ENCODE results near the gene EDARADD. TPM values are rescaled to one million over a fixed set of nuclear protein-coding genes. Genes with fewer than 3 reads are reported as not detected.
A peak's percentile ranks its signal among the peaks of the same experiment; 100 is the strongest.

EDARADD gene
- total and polyA plus RNA-seq, 2 of the 8 experiments (the other 6 are each of a cell fraction or from before 2014, with no cell fraction given): 3.4 to 6.1 TPM

GRCh38 chr1:236524142-236524894, 130.2 kb downstream of the EDARADD start:
- Histone ChIP-seq H4K91ac (replicated peaks; ENCODE audit: insufficient read length, low read length) (peak overlapping the region; percentile 44), H3K4me3 (ENCODE audit: extremely low read depth in 1 of 4, insufficient read depth in 2 of 4, low read depth in 3 of 4, low read length in 4 of 4) (peak overlapping the region; percentile 67 to 83 (median 76)), H3K27ac (ENCODE audit: low read depth, low read length) (no peak overlapping the region), H2BK120ac (replicated peaks; ENCODE audit: low read depth, low read length) (no peak overlapping the region), H2BK15ac (ENCODE audit: low read length) (peak overlapping the region; percentile 0; the same call in 1 of the 2 replicates), H3K23me2 (ENCODE audit: low read depth, low read length) (peaks cover 12% of the 10 kb centered on the region), H3K18ac (ENCODE audit: extremely low read depth, low read length) (peak overlapping the region; percentile 83), H3K4me1 (replicated peaks in 1 of 4; ENCODE audit: control insufficient read depth in 3 of 4, insufficient read depth in 4 of 4, low read length in 3 of 4) (no peaks in the 10 kb centered on the region; a peak in 3 of 7 replicates), H3K9me3 (ENCODE audit: insufficient read depth in 2 of 2, low read depth in 1 of 2, low read length in 1 of 2) (no peaks in the 10 kb centered on the region), H3K4ac (replicated peaks; ENCODE audit: insufficient read length, low read depth, low read length) (peak overlapping the region; percentile 23), H2BK5ac (ENCODE audit: low read depth, low read length) (no peak overlapping the region), H4K8ac (ENCODE audit: extremely low read depth, insufficient read depth, low read length) (peak overlapping the region; percentile 87; the same call in 1 of the 2 replicates), H2BK20ac (ENCODE audit: low read length) (peak overlapping the region; percentile 55; the same call in 1 of the 2 replicates), H3K79me2 (ENCODE audit: control insufficient read depth in 1 of 2, insufficient read depth in 2 of 2, low read length in 2 of 2) (no peaks in the 10 kb centered on the region), H2AFZ (ENCODE audit: low read length) (peak overlapping the region; percentile 96), H4K5ac (ENCODE audit: insufficient read length, low read depth, low read length) (peak overlapping the region; percentile 35), H3K9ac (replicated peaks in 1 of 4; ENCODE audit: extremely low read depth in 1 of 4, low read depth in 3 of 4, low read length in 3 of 4) (peak overlapping the region in 3 of 4 experiments; percentile 10 to 42 (median 14); a peak in 3 of 7 replicates), H3K23ac (ENCODE audit: insufficient read length) (no peak overlapping the region), H3K4me2 (ENCODE audit: insufficient read depth in 1 of 2, low read depth in 2 of 2, low read length in 2 of 2) (peak overlapping the region; percentile 93 to 98), H2BK12ac (ENCODE audit: low read depth, low read length) (no peak overlapping the region), H3K27me3 (replicated peaks in 1 of 4; ENCODE audit: control insufficient read depth in 3 of 4, extremely low read depth in 1 of 4, insufficient read depth in 3 of 4, low read length in 3 of 4) (peaks cover 0 to 21% (median 11%) of the 10 kb centered on the region in 4 experiments; a peak in 5 of 7 replicates), H3K14ac (ENCODE audit: insufficient read length) (no peak overlapping the region), H2AK5ac (ENCODE audit: low read depth, low read length) (no peak overlapping the region), H3K79me1 (ENCODE audit: low read depth, low read length) (no peaks in the 10 kb centered on the region), H4K20me1 (replicated peaks in 1 of 2; ENCODE audit: control insufficient read depth in 1 of 2, insufficient read depth in 2 of 2, low read length in 2 of 2) (no peaks in the 10 kb centered on the region), H3K36me3 (ENCODE audit: control insufficient read depth in 2 of 4, insufficient read depth in 4 of 4, low read length in 3 of 4) (no peaks in the 10 kb centered on the region), H3K56ac (replicated peaks; ENCODE audit: insufficient read length, low read depth, low read length) (peak overlapping the region; percentile 24)
- ChIA-PET POLR2A (ENCODE audit: partially characterized antibody) (interaction anchor here (0.8 to 2.0 kb wide), 3 partner anchors 11 to 15 kb away, joined by 3 to 5 read pairs (median 3); no protein-coding TSS in a partner anchor), CTCF (ENCODE audit: partially characterized antibody) (no interaction called here)
- 7% methylated on average over 27 of the region's 32 CpGs; no CpG with 5 or more reads in 1 of the 2 experiments for WGBS, 2 experiments (ENCODE audit: extremely low coverage in 1 of 2, insufficient coverage in 1 of 2, insufficient read length in 1 of 2, insufficient replicate concordance in 2 of 2, low coverage in 1 of 2, low lambda C conversion rate in 2 of 2, missing lambda C conversion rate in 1 of 2)
- DNase-seq (ENCODE audit: low read depth in 1 of 2, low spot score in 2 of 2) (peak in 1 of 2 experiments; percentile 67), FAIRE-seq (peak; percentile 50)
- TF ChIP-seq TAF7 (optimal IDR thresholded peaks at IDR 0.05; ENCODE audit: borderline replicate concordance, low read depth, low read length) (no peak), BACH1 (IDR thresholded peaks at IDR 0.05; ENCODE audit: low read length) (no peak), CEBPB (IDR thresholded peaks at IDR 0.05; ENCODE audit: low read depth, low read length) (no peak), POLR2A (IDR thresholded peaks at IDR 0.05; ENCODE audit: control extremely low read depth in 1 of 2, low read depth in 2 of 2, low read length in 2 of 2) (peak in 1 of 2 experiments; percentile 39; a peak in 1 of 3 replicates), SP4 (IDR thresholded peaks at IDR 0.05; ENCODE audit: low read length) (no peak), FOSL1 (IDR thresholded peaks at IDR 0.05; ENCODE audit: insufficient read depth, low read depth, low read length) (no peak), CHD1 (IDR thresholded peaks at IDR 0.05; ENCODE audit: low read depth, low read length) (no peak), HDAC6 (IDR thresholded peaks at IDR 0.05; ENCODE audit: low read depth, low read length) (no peak), PHF8 (conservative IDR thresholded peaks at IDR 0.05; ENCODE audit: low read depth, low read length) (0 out of 2 replicates have a peak, but pooled peaks have one; percentile 29), HDAC2 (IDR thresholded peaks at IDR 0.05; ENCODE audit: borderline replicate concordance in 1 of 2, low read depth in 2 of 2, low read length in 2 of 2) (no peak), BRCA1 (IDR thresholded peaks at IDR 0.05; ENCODE audit: low read depth, low read length) (no peak), TAF1 (IDR thresholded peaks at IDR 0.05; ENCODE audit: low read depth, low read length) (peak; percentile 42; the same call in 1 of the 2 replicates), MAFK (IDR thresholded peaks at IDR 0.05; ENCODE audit: low read depth, low read length) (0 out of 2 replicates have a peak, but pooled peaks have one; percentile 38)
